Calu3 (cell line): ENCODE data around the gene DYNC1H1. TPM values are rescaled to one million over a fixed set of nuclear protein-coding genes. Genes with fewer than 3 reads are reported as not detected.
A peak's percentile ranks its signal among the peaks of the same experiment; 100 is the strongest.

Experiments
- BruUV-seq: library from RNA; stranded (reverse); fragments of 400-500 nt; replicated peaks from 2 replicates; lab custom pipeline; 2021; lab: Mats Ljungman, UMichigan
- CTCF ChIA-PET: fragments of 300-600 bp; sonication (Branson Sonifier 250); formaldehyde crosslinking; loops from one replicate; lab custom pipeline; 2022; ENCODE audit warnings: antibody characterized with exemption; lab: Charles Lee
- DNase-seq: peaks from one replicate; pipeline ENCODE4 v3.0.0; 2022
- H3K27ac Mint-ChIP-seq: one replicate; pipeline ENCODE4 v1.8.0; 2022; ENCODE audit warnings: mixed read lengths; ENCODE audit not compliant: unreplicated experiment
- H3K27me3 Mint-ChIP-seq: one replicate; pipeline ENCODE4 v1.8.0; 2022; ENCODE audit warnings: mixed read lengths; ENCODE audit not compliant: unreplicated experiment
- H3K36me3 Mint-ChIP-seq: one replicate; pipeline ENCODE4 v1.8.0; 2022; ENCODE audit warnings: mild to moderate bottlenecking, moderate library complexity, mixed read lengths; ENCODE audit not compliant: insufficient read depth, unreplicated experiment
- H3K4me1 Mint-ChIP-seq: one replicate; pipeline ENCODE4 v1.8.0; 2022; ENCODE audit warnings: mild to moderate bottlenecking, low read depth, mixed read lengths; ENCODE audit not compliant: unreplicated experiment
- H3K4me3 Mint-ChIP-seq: one replicate; pipeline ENCODE4 v1.8.0; 2022; ENCODE audit warnings: mild to moderate bottlenecking, low read depth, moderate library complexity, mixed read lengths; ENCODE audit not compliant: unreplicated experiment
- H3K9me3 Mint-ChIP-seq: one replicate; pipeline ENCODE4 v1.8.0; 2022; ENCODE audit warnings: low read depth, mixed read lengths; ENCODE audit not compliant: unreplicated experiment
- intact Hi-C: fragments of 100-400 bp; cut with micrococcal nuclease; formaldehyde crosslinking; loops from one replicate; pipeline ENCODE4 v1.10.0; 2022; ENCODE audit not compliant: unreplicated experiment
- total RNA-seq: library from RNA; stranded (reverse); gene quantifications from 2 replicates; pipeline ENCODE4 v1.2.3, GENCODE V29; 2022
- TF ChIP-seq, protein P1 (sequence below): fragments of 200-600 bp; IDR thresholded peaks from one replicate; pipeline ENCODE4 v1.8.0; 2022; ENCODE audit warnings: antibody characterized with exemption; ENCODE audit not compliant: unreplicated experiment

The DYNC1H1 gene
- total RNA-seq, 1 experiment from 2014 or later: 529 TPM

DNA sequence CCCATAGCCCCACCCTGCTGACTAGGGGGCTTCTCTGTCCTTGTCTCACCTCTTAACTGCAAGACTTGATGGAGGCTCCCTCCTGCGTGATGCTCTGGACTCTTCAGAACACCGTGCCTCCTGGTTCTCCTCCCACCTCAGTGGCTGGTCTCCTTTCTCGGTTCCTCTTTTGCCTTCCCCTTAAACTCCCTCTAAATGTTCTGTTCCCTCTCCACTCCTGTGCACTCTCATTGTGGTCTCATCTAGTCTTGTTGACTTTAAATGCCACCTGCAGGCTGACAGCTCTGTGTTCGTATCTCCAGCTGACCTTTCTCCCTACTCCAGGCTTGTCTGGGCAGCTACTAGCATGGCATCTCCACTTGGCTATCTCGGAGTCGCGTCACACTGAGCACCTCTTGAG, 28.3 kb downstream of the DYNC1H1 start:
- Mint-ChIP-seq H3K4me3 (no peak overlapping the region), H3K27ac (no peak overlapping the region), H3K9me3 (no peaks in the 10 kb centered on the region), H3K36me3 (peaks cover 69% of the 10 kb centered on the region), H3K4me1 (peaks cover 8% of the 10 kb centered on the region), H3K27me3 (no peaks in the 10 kb centered on the region)
- CTCF ChIA-PET: no interaction called here
- BruUV-seq: no TSS peak
- intact Hi-C loops: no loop called here
- no peak for DNase-seq
- TF ChIP-seq, protein P1, sequence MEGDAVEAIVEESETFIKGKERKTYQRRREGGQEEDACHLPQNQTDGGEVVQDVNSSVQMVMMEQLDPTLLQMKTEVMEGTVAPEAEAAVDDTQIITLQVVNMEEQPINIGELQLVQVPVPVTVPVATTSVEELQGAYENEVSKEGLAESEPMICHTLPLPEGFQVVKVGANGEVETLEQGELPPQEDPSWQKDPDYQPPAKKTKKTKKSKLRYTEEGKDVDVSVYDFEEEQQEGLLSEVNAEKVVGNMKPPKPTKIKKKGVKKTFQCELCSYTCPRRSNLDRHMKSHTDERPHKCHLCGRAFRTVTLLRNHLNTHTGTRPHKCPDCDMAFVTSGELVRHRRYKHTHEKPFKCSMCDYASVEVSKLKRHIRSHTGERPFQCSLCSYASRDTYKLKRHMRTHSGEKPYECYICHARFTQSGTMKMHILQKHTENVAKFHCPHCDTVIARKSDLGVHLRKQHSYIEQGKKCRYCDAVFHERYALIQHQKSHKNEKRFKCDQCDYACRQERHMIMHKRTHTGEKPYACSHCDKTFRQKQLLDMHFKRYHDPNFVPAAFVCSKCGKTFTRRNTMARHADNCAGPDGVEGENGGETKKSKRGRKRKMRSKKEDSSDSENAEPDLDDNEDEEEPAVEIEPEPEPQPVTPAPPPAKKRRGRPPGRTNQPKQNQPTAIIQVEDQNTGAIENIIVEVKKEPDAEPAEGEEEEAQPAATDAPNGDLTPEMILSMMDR: no peak

DNA sequence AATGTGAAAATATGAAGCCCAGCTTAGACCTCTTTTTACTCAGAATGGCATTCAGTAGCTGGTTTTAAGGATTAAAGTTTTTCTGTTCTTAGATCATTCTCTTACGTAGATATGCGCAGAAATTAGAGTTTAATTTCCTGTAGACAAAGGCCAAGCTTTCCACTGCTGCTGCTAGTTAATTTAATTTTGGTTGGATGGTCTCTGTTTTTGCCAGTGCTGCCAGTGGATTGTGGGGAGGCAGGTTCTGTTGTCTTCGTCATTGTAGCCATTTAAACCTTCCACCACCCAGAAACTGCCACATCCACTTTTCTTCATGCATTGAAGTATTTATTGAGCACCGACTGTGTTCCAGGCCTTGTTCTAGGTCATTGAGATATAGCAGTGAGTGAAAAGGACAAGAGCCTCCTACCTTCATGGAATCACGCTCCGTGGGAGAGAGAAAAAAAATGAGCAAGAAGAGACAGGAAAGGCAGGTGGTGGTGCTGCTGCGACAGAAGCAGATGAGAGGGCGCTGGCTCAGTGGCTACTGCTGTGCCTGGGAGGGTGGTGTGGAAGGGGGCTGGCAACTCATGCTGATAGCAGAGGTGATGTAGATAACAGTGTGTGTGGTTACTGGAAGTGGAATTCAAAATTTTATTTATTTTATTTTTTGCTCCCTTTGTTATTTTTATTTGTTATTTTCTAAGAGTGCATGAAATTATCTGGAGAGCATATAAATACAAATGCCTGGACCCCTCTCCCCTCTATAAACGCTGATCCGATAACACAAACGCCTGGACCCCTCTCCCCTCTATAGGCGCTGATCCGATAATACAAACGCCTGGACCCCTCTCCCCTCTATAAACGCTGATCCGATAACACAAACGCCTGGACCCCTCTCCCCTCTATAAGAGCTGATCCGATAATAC, 33.3 kb downstream of the DYNC1H1 start:
- BruUV-seq: no TSS peak
- CTCF ChIA-PET: no interaction called here
- Mint-ChIP-seq H3K9me3 (no peaks in the 10 kb centered on the region), H3K27me3 (no peaks in the 10 kb centered on the region), H3K4me3 (no peak overlapping the region), H3K4me1 (peaks cover 5% of the 10 kb centered on the region), H3K36me3 (peaks cover 75% of the 10 kb centered on the region), H3K27ac (peak overlapping the region; percentile 51)
- intact Hi-C loops: no loop called here
- TF ChIP-seq, protein P1: no peak
- no peak for DNase-seq

GRCh38 chr14:102000902-102001301, 36.5 kb downstream of the DYNC1H1 start:
- no peaks in the 10 kb centered on the region for H3K4me1 Mint-ChIP-seq
- BruUV-seq: TSS peak; percentile 13
- no peak overlapping the region for H3K27ac Mint-ChIP-seq
- no peak for DNase-seq
- TF ChIP-seq, protein P1: no peak
- CTCF ChIA-PET: no interaction called here
- no peak overlapping the region for H3K4me3 Mint-ChIP-seq
- intact Hi-C loops: no loop called here
- H3K27me3 Mint-ChIP-seq: no peaks in the 10 kb centered on the region
- H3K9me3 Mint-ChIP-seq: no peaks in the 10 kb centered on the region
- peaks cover 65% of the 10 kb centered on the region for H3K36me3 Mint-ChIP-seq

DNA sequence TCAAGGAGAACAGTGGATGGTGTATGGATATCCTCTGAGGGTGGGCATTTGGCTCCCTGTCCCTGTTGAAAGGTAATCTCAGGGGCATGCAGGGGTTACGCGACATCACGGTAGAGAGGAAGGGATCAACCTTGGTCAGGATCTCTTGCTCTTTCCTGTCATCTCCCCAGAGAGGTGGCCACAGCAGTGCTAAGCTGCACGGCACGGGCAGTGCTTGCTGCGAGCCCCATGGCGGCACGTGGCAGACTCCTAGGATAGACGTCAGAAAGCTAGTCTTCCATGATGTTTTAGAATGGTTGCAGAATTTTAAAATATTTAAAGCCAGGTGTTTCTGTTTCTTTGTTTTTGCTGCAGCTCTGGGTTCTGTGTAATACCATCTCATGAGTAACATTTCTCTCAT, 41.0 kb downstream of the DYNC1H1 start:
- Mint-ChIP-seq H3K9me3 (no peaks in the 10 kb centered on the region), H3K36me3 (peaks cover 58% of the 10 kb centered on the region), H3K27me3 (no peaks in the 10 kb centered on the region), H3K4me1 (no peaks in the 10 kb centered on the region), H3K27ac (no peak overlapping the region), H3K4me3 (no peak overlapping the region)
- DNase-seq: no peak
- BruUV-seq: no TSS peak
- TF ChIP-seq, protein P1: no peak
- CTCF ChIA-PET: interaction anchor here (0.7 kb wide), 1 partner anchor 101 kb away, joined by 3 read pairs; no protein-coding TSS in a partner anchor
- intact Hi-C loops: no loop called here
